H1 (cell line): ENCODE results near the gene FGL2. TPM values are rescaled to one million over a fixed set of nuclear protein-coding genes. Genes with fewer than 3 reads are reported as not detected.

Experiments
- BRCA1 ChIP-seq: IDR thresholded peaks from 2 replicates; pipeline ENCODE4 v1.6.1; 2012; ENCODE audit warnings: low read depth, low read length, improper control_type of control experiment
- CHD1 ChIP-seq: IDR thresholded peaks from 2 replicates; pipeline ENCODE4 v1.6.1; 2012; ENCODE audit warnings: low read depth, low read length, improper control_type of control experiment
- CREB1 ChIP-seq: IDR thresholded peaks from 2 replicates; pipeline ENCODE4 v1.6.1; 2012; ENCODE audit warnings: inconsistent platforms
- CTBP2 ChIP-seq: IDR thresholded peaks from 2 replicates; pipeline ENCODE4 v1.7.0; 2011; ENCODE audit warnings: borderline replicate concordance, mild to moderate bottlenecking, moderate library complexity, mixed read lengths, low read length; ENCODE audit not compliant: insufficient read depth, insufficient read length
- EP300 ChIP-seq, 2 experiments: IDR thresholded peaks; 1 replicate in 1 of 2; 2 replicates in 1 of 2; pipeline ENCODE4 v1.6.1; 2011 to 2012; ENCODE audit warnings: low read depth in 2 of 2, low read length in 2 of 2, mild to moderate bottlenecking in 2 of 2, borderline replicate concordance in 1 of 2, inconsistent platforms in 1 of 2, moderate library complexity in 1 of 2
- RAD21 ChIP-seq, 2 experiments: IDR thresholded peaks in 1 of 2; conservative IDR thresholded peaks in 1 of 2; 2 replicates each; pipeline ENCODE4 v1.6.1; 2011; ENCODE audit warnings: low read depth in 2 of 2, low read length in 2 of 2, improper control_type of control experiment in 1 of 2, inconsistent platforms in 1 of 2, mild to moderate bottlenecking in 1 of 2, moderate library complexity in 1 of 2
- RNF2 ChIP-seq: fragments of 200-900, 300-1000 bp; sonication (generic); IDR thresholded peaks from 2 replicates; pipeline ENCODE4 v1.7.1; 2016; ENCODE audit warnings: borderline replicate concordance, low read depth, mild to moderate bottlenecking, antibody characterized with exemption, low read length; ENCODE audit not compliant: poor library complexity, severe bottlenecking; ENCODE audit errors: missing control alignments
- SRF ChIP-seq: IDR thresholded peaks from 2 replicates; pipeline ENCODE4 v1.6.1; 2011; ENCODE audit warnings: mild to moderate bottlenecking, low read depth, low read length, moderate library complexity
- TBP ChIP-seq: IDR thresholded peaks from 2 replicates; pipeline ENCODE4 v1.6.1; 2011; ENCODE audit warnings: low read depth, low read length, improper control_type of control experiment
- polyA plus RNA-seq, 7 experiments: library from polyadenylated mRNA; depleted of rRNA in 3 of 7; stranded (reverse) in 5 of 7; unstranded in 2 of 7; fragments of >200 nt in 5 of 7; fragments of 200-250 nt in 2 of 7; gene quantifications; 1 replicate in 5 of 7; 2 replicates in 1 of 7; 4 replicates in 1 of 7; pipeline versions ENCODE4 v1.2.1 to v1.2.3, GENCODE V29; 2011 to 2013; ENCODE audit warnings: missing spikeins in 2 of 7, mixed read lengths in 2 of 7
- total RNA-seq: library from RNA; stranded (reverse); fragmentation: NEBNext Ultra II Directional; extraction: Animal tissue kit (Norgen Biotek cat#: 25700); gene quantifications from 2 replicates; pipeline ENCODE4 v1.2.1, GENCODE V29; 2021

FGL2 gene
- total and polyA plus RNA-seq, 2 of the 8 experiments (the other 6 are each of a cell fraction or from before 2014, with no cell fraction given): not detected

DNA sequence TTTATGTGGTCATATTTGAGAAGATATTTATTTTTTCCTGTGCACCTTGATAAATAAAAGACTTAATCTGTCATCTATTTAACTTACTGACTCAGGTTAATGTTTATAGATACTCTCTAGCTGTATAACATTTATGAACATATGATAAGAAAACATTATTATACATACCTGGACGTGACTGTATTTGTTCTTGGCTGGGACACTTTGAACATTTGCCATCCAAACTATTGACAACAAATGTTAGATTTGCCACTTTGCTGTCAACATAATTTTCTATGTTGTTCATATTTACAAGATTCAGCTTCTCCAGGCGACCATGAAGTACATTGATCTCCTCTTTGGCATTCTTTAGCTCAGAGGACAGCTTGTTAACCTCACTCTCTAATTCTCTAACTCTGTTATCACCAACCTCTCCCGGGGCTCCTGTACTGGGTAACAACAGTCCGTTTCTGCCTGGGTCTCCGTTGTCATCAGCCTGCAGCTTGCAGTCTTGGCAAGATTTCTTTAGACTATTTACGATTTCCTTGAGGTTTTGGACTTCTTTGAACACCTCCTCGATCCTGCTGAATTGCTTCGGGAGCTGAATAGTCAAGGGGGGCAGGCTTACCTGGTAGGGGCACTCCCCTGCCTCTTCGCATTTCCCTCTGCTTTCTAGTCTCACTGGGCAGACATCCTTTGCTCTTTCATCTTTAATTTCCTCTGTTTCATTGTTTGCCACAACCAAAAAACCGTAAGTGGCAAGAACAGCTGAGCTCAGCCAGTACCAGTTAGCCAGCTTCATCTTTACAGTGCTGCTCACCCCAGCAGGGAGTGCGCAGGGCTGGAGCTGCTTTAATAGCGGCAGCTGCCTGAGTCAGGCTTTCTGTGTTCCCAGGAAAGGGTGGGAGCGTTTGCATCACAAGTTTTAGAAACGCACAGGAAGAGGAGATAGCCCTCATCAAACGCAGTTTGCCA is at the start of gene FGL2 (continued):
- TF ChIP-seq CHD1 (no peak), TBP (no peak), BRCA1 (no peak), CTBP2 (no peak), RAD21 (IDR thresholded peaks at IDR 0.05 in 1 of 2, conservative IDR thresholded peaks at IDR 0.05 in 1 of 2; ENCODE audit: low read depth in 2 of 2, low read length in 2 of 2) (no peak), CREB1 (no peak), SRF (no peak), RNF2 (no peak), EP300 (IDR thresholded peaks at IDR 0.05; ENCODE audit: borderline replicate concordance in 1 of 2, low read depth in 2 of 2, low read length in 2 of 2) (no peak)
